Activated CD8-positive, alpha-beta memory T cell treated with anti-CD3 and anti-CD28 coated beads, Interleukin-2, amount 10 ng/mL, durations not matched to agents 7 days and 5 days (primary cell): ENCODE measurements around the gene UNC50. TPM values are rescaled to one million over a fixed set of nuclear protein-coding genes. Genes with fewer than 3 reads are reported as not detected.
"Not testable (repeated sequence)": the region's sequence is repeated elsewhere in the genome, so short reads cannot be mapped to it uniquely, and the experiment has no call there.

ENCODE experiments used
- ATAC-seq: fragments of 150-1000 bp; cut with Tn5 transposase; one replicate; pipeline ENCODE4 v1.10.0; 2021; ENCODE audit warnings: moderate library complexity
- CTCF ChIA-PET: fragments of 350-600 bp; sonication (Branson Sonifier 250); formaldehyde crosslinking; loops from one replicate; lab custom pipeline; 2021; ENCODE audit warnings: antibody characterized with exemption; lab: Charles Lee
- DNase-seq: peaks from one replicate; pipeline ENCODE4 v3.0.0-alpha.2; 2020
- H3K27ac Mint-ChIP-seq: one replicate; pipeline ENCODE4 v1.8.0; 2021; ENCODE audit warnings: mild to moderate bottlenecking, mixed read lengths
- H3K27me3 Mint-ChIP-seq: one replicate; pipeline ENCODE4 v1.8.0; 2021; ENCODE audit warnings: mixed read lengths
- H3K36me3 Mint-ChIP-seq: one replicate; pipeline ENCODE4 v1.8.0; 2021; ENCODE audit warnings: mild to moderate bottlenecking, mixed read lengths
- H3K4me1 Mint-ChIP-seq: one replicate; pipeline ENCODE4 v1.8.0; 2021; ENCODE audit warnings: mixed read lengths
- H3K4me3 Mint-ChIP-seq: one replicate; pipeline ENCODE4 v1.8.0; 2021; ENCODE audit warnings: mild to moderate bottlenecking, moderate library complexity, mixed read lengths
- H3K9me3 Mint-ChIP-seq: one replicate; pipeline ENCODE4 v1.8.0; 2022; ENCODE audit warnings: low read depth, mixed read lengths
- total RNA-seq, 2 experiments: library from RNA; stranded (reverse); gene quantifications; one replicate each; pipeline ENCODE4 v1.2.3, GENCODE V29; 2021

The UNC50 gene
- total RNA-seq, 2 experiments from 2014 or later: 26.7 to 33.5 TPM

- Mint-ChIP-seq H3K27me3 (no peaks in the 10 kb centered on the region), H3K4me3 (no peak overlapping the region), H3K36me3 (peaks cover 50% of the 10 kb centered on the region), H3K27ac (no peak overlapping the region), H3K4me1 (peaks cover 46% of the 10 kb centered on the region), H3K9me3 (peaks cover 4% of the 10 kb centered on the region)
- ATAC-seq (no peak), DNase-seq (no peak)
- CTCF ChIA-PET: interaction anchor here (1.4 to 3.5 kb wide), 2 partner anchors 12 to 190 kb away, joined by 4 to 14 read pairs; no protein-coding TSS in a partner anchor
Observed at GRCh38 chr2:98647636-98648035, 39.2 kb downstream of the UNC50 start.

- DNase-seq: no peak
- ATAC-seq: no peak
- Mint-ChIP-seq H3K4me3 (no peak overlapping the region), H3K9me3 (peaks cover 4% of the 10 kb centered on the region), H3K36me3 (peaks cover 52% of the 10 kb centered on the region), H3K27me3 (no peaks in the 10 kb centered on the region), H3K27ac (peak overlapping the region; percentile 64), H3K4me1 (peaks cover 54% of the 10 kb centered on the region)
- CTCF ChIA-PET: interaction anchor here (1.0 to 2.0 kb wide), 10 partner anchors 12 to 418 kb away, joined by 3 to 53 read pairs (median 12); no protein-coding TSS in a partner anchor
Observed at GRCh38 chr2:98648451-98648850, 40.1 kb downstream of the UNC50 start.

GRCh38 chr2:98649135-98649991, 41.0 kb downstream of the UNC50 start:
- Mint-ChIP-seq H3K4me1 (peaks cover 59% of the 10 kb centered on the region), H3K9me3 (peaks cover 4% of the 10 kb centered on the region)

GRCh38 chr2:98649992-98650375, 41.6 kb downstream of the UNC50 start:
- DNase-seq: no peak
- H3K27ac Mint-ChIP-seq: peak overlapping the region; percentile 64
- H3K4me1 Mint-ChIP-seq: peaks cover 65% of the 10 kb centered on the region
- peaks cover 56% of the 10 kb centered on the region for H3K36me3 Mint-ChIP-seq
- H3K27me3 Mint-ChIP-seq: no peaks in the 10 kb centered on the region
- peak overlapping the region; percentile 2 for H3K4me3 Mint-ChIP-seq
- CTCF ChIA-PET: interaction anchor here (0.5 to 2.0 kb wide), 43 partner anchors 9 to 687 kb away, joined by 3 to 53 read pairs (median 6); partner anchors contain the start of genes COA5, EIF5B, LIPT1 and MGAT4A
- ATAC-seq: no peak
- peaks cover 4% of the 10 kb centered on the region for H3K9me3 Mint-ChIP-seq

More at GRCh38 chr2:98649135-98649991, 41.0 kb downstream of the UNC50 start:
- peak overlapping the region; percentile 64 for H3K27ac Mint-ChIP-seq
- H3K36me3 Mint-ChIP-seq: peaks cover 52% of the 10 kb centered on the region
- no peaks in the 10 kb centered on the region for H3K27me3 Mint-ChIP-seq
- DNase-seq (peak; percentile 91), ATAC-seq (peak; percentile 93)
- CTCF ChIA-PET: interaction anchor here (0.5 to 2.0 kb wide), 48 partner anchors 10 to 688 kb away, joined by 3 to 53 read pairs (median 5); partner anchors contain the start of genes COA5, EIF5B, LIPT1 and MGAT4A
- H3K4me3 Mint-ChIP-seq: peak overlapping the region; percentile 2

GRCh38 chr2:98650998-98651397, 42.6 kb downstream of the UNC50 start:
- DNase-seq (no peak), ATAC-seq (no peak)
- Mint-ChIP-seq H3K27me3 (no peaks in the 10 kb centered on the region), H3K4me1 (peaks cover 74% of the 10 kb centered on the region), H3K4me3 (no peak overlapping the region), H3K27ac (peak overlapping the region; percentile 78), H3K36me3 (peaks cover 55% of the 10 kb centered on the region), H3K9me3 (peaks cover 4% of the 10 kb centered on the region)
- CTCF ChIA-PET: interaction anchor here (0.9 kb wide), 2 partner anchors 91 to 185 kb away, joined by 3 read pairs; no protein-coding TSS in a partner anchor

- Mint-ChIP-seq H3K4me3 (peak overlapping the region; percentile 8), H3K36me3 (peaks cover 46% of the 10 kb centered on the region), H3K27ac (peak overlapping the region; percentile 81), H3K27me3 (no peaks in the 10 kb centered on the region), H3K4me1 (peaks cover 88% of the 10 kb centered on the region), H3K9me3 (peaks cover 3% of the 10 kb centered on the region)
- peak; percentile 64 for DNase-seq
- peak; percentile 58 for ATAC-seq
- CTCF ChIA-PET: interaction anchor here (0.9 to 1.6 kb wide), 3 partner anchors 7 to 181 kb away, joined by 3 to 5 read pairs (median 4); no protein-coding TSS in a partner anchor
Observed at GRCh38 chr2:98654699-98655495, 46.5 kb downstream of the UNC50 start.

GRCh38 chr2:98656800-98657199, 48.4 kb downstream of the UNC50 start:
- ATAC-seq (peak; percentile 62), DNase-seq (peak; percentile 63)
- peaks cover 44% of the 10 kb centered on the region for H3K36me3 Mint-ChIP-seq
- no peaks in the 10 kb centered on the region for H3K27me3 Mint-ChIP-seq
- CTCF ChIA-PET: interaction anchor here (0.6 to 4.3 kb wide), 22 partner anchors 9 to 181 kb away, joined by 3 to 14 read pairs (median 3); partner anchors contain the start of gene MGAT4A
- peak overlapping the region; percentile 91 for H3K27ac Mint-ChIP-seq
- peak overlapping the region; percentile 57 for H3K4me3 Mint-ChIP-seq
- peaks cover 6% of the 10 kb centered on the region for H3K9me3 Mint-ChIP-seq
- peaks cover 87% of the 10 kb centered on the region for H3K4me1 Mint-ChIP-seq

- H3K27ac Mint-ChIP-seq: peak overlapping the region; percentile 90
- DNase-seq (peak; percentile 65), ATAC-seq (peak; percentile 64)
- peaks cover 80% of the 10 kb centered on the region for H3K4me1 Mint-ChIP-seq
- H3K36me3 Mint-ChIP-seq: peaks cover 35% of the 10 kb centered on the region
- peak overlapping the region; percentile 73 for H3K4me3 Mint-ChIP-seq
- no peaks in the 10 kb centered on the region for H3K27me3 Mint-ChIP-seq
- CTCF ChIA-PET: interaction anchor here (0.6 to 4.5 kb wide), 7 partner anchors 10 to 163 kb away, joined by 3 to 18 read pairs (median 4); partner anchors contain the start of gene MGAT4A
- peaks cover 6% of the 10 kb centered on the region for H3K9me3 Mint-ChIP-seq
Observed at GRCh38 chr2:98658816-98659490, 50.6 kb downstream of the UNC50 start.

- Mint-ChIP-seq H3K4me3 (peak overlapping the region; percentile 73), H3K36me3 (peaks cover 33% of the 10 kb centered on the region)
Observed at GRCh38 chr2:98659491-98659840, 51.1 kb downstream of the UNC50 start.

GRCh38 chr2:98663511-98664090, 55.2 kb downstream of the UNC50 start:
- peak overlapping the region; percentile 78 for H3K4me3 Mint-ChIP-seq
- ATAC-seq: peak; percentile 51
- peaks cover 69% of the 10 kb centered on the region for H3K4me1 Mint-ChIP-seq
- H3K36me3 Mint-ChIP-seq: peaks cover 60% of the 10 kb centered on the region
- H3K27me3 Mint-ChIP-seq: no peaks in the 10 kb centered on the region
- DNase-seq: no peak
- H3K27ac Mint-ChIP-seq: peak overlapping the region; percentile 99
- H3K9me3 Mint-ChIP-seq: peaks cover 21% of the 10 kb centered on the region
- CTCF ChIA-PET: interaction anchor here (0.6 to 2.9 kb wide), 7 partner anchors 14 to 165 kb away, joined by 4 to 11 read pairs (median 6); partner anchors contain the start of gene MGAT4A

More at GRCh38 chr2:98659491-98659840, 51.1 kb downstream of the UNC50 start:
- H3K9me3 Mint-ChIP-seq, ATAC-seq, DNase-seq, H3K27me3 Mint-ChIP-seq: not testable (repeated sequence)
- CTCF ChIA-PET: interaction anchor here (0.6 to 4.5 kb wide), 7 partner anchors 10 to 163 kb away, joined by 3 to 18 read pairs (median 4); partner anchors contain the start of gene MGAT4A
- peak overlapping the region; percentile 90 for H3K27ac Mint-ChIP-seq
- H3K4me1 Mint-ChIP-seq: peaks cover 79% of the 10 kb centered on the region

GRCh38 chr2:98664323-98664722, 55.9 kb downstream of the UNC50 start:
- DNase-seq (peak; percentile 85), ATAC-seq (peak; percentile 63)
- Mint-ChIP-seq H3K9me3 (peaks cover 24% of the 10 kb centered on the region), H3K27me3 (no peaks in the 10 kb centered on the region), H3K4me3 (peak overlapping the region; percentile 50), H3K27ac (peak overlapping the region; percentile 99), H3K4me1 (peaks cover 63% of the 10 kb centered on the region), H3K36me3 (peaks cover 66% of the 10 kb centered on the region)
- CTCF ChIA-PET: interaction anchor here (0.8 to 2.9 kb wide), 8 partner anchors 15 to 165 kb away, joined by 3 to 11 read pairs (median 6); partner anchors contain the start of gene MGAT4A
